Transverse colon (tissue), 4 donors: ENCODE data around the gene THY1. TPM values are rescaled to one million over a fixed set of nuclear protein-coding genes. Genes with fewer than 3 reads are reported as not detected.

ENCODE experiments used
- DNase-seq: peaks from one replicate; pipeline ENCODE4 v3.0.0-alpha.2; 2019
- H3K27ac ChIP-seq, 4 donors: fragments of 200-600 bp; sonication (generic); 2 replicates each; pipeline ENCODE4 v1.5.1; 2016 to 2018; ENCODE audit warnings: inconsistent platforms in 4 of 4
- H3K27me3 ChIP-seq: fragments of 200-600 bp; sonication (generic); 2 replicates; pipeline ENCODE4 v1.5.1; 2017; ENCODE audit warnings: inconsistent platforms
- H3K36me3 ChIP-seq, 4 donors: fragments of 200-600 bp; sonication (generic); 2 replicates each; pipeline ENCODE4 v1.5.1; 2017 to 2019; ENCODE audit warnings: inconsistent platforms in 4 of 4
- H3K4me1 ChIP-seq, 4 donors: fragments of 200-600 bp; sonication (generic); 2 replicates each; pipeline ENCODE4 v1.5.1; 2017 to 2020; ENCODE audit warnings: inconsistent platforms in 4 of 4
- H3K4me3 ChIP-seq, 4 donors: fragments of 200-600 bp; sonication (generic); 1 replicate in 1 of 4; 2 replicates in 3 of 4; pipeline versions ENCODE4 v1.5.1 to v1.6.1; 2017 to 2019; ENCODE audit warnings: inconsistent platforms in 4 of 4
- H3K9me3 ChIP-seq, 2 donors: fragments of 200-600 bp; sonication (generic); 2 replicates each; pipeline ENCODE4 v1.5.1; 2017 to 2019; ENCODE audit warnings: inconsistent platforms in 2 of 2
- EP300 ChIP-seq: sonication (generic); formaldehyde crosslinking; IDR thresholded peaks from one replicate; pipeline ENCODE4 v1.6.1; 2017; ENCODE audit warnings: antibody characterized with exemption, low read depth
- POLR2A ChIP-seq: fragments of 450-650 bp; IDR thresholded peaks from one replicate; pipeline ENCODE4 v1.6.1; 2016; ENCODE audit warnings: antibody characterized with exemption, mild to moderate bottlenecking, moderate library complexity
- POLR2AphosphoS5 ChIP-seq, 3 donors: sonication (generic); formaldehyde crosslinking; IDR thresholded peaks; one replicate each; pipeline ENCODE4 v1.6.1; 2016; ENCODE audit warnings: antibody characterized with exemption in 3 of 3
- WGBS, 2 donors: methylation state at CpG; one replicate each; pipeline ENCODE4 v1.1.5; 2018; ENCODE audit warnings: low coverage in 1 of 2; 5-methylcytosine and 5-hydroxymethylcytosine counted together
- in situ Hi-C, 4 donors: fragments of 200-750 bp; cut with MboI; loops; one replicate each; pipeline versions ENCODE4 v1.15.0 to v1.15.1; 2017; ENCODE audit warnings: low sequenced_read_pairs in 3 of 4, low pct_ligation_motif_present in 1 of 4, low pct_unique_long_range_greater_than_20kb in 1 of 4
- intact Hi-C: fragments of 100-400 bp; cut with DNase I; formaldehyde crosslinking; loops from one replicate; pipeline ENCODE4 v1.15.1; 2023; ENCODE audit warnings: low total_unique reads
- total RNA-seq, 4 donors: library from RNA; depleted of rRNA; stranded (reverse); fragments of >200 nt; gene quantifications; one replicate each; pipeline ENCODE4 v1.1.0, GENCODE V29; 2016
- TF ChIP-seq, protein P1 (sequence below), 5 experiments: fragments of 200-600 bp in 3 of 5; fragments of 450-650 bp in 2 of 5; sonication (generic) in 3 of 5; IDR thresholded peaks; 1 replicate in 2 of 5; 2 replicates in 3 of 5; pipeline ENCODE4 v1.5.1; 2016 to 2017; ENCODE audit warnings: antibody characterized with exemption in 5 of 5, inconsistent platforms in 3 of 5, mild to moderate bottlenecking in 2 of 5, moderate library complexity in 1 of 5

THY1 gene
- total RNA-seq, 4 donors from 2014 or later = 5.6 to 17.6 (median 12.8) TPM

- intact Hi-C loops = no loop called here
- H3K4me1 ChIP-seq = no peaks in the 10 kb centered on the region
- 85 to 91% methylated on average over 2 of the region's 2 CpGs for WGBS, 2 donors
- no peaks in the 10 kb centered on the region for H3K36me3 ChIP-seq
- no peaks in the 10 kb centered on the region for H3K9me3 ChIP-seq
- DNase-seq = no peak
- no peaks in the 10 kb centered on the region for H3K27me3 ChIP-seq
- no peak overlapping the region for H3K27ac ChIP-seq
- in situ Hi-C loops = no loop called here
- no peak overlapping the region for H3K4me3 ChIP-seq
- TF ChIP-seq, protein P1, sequence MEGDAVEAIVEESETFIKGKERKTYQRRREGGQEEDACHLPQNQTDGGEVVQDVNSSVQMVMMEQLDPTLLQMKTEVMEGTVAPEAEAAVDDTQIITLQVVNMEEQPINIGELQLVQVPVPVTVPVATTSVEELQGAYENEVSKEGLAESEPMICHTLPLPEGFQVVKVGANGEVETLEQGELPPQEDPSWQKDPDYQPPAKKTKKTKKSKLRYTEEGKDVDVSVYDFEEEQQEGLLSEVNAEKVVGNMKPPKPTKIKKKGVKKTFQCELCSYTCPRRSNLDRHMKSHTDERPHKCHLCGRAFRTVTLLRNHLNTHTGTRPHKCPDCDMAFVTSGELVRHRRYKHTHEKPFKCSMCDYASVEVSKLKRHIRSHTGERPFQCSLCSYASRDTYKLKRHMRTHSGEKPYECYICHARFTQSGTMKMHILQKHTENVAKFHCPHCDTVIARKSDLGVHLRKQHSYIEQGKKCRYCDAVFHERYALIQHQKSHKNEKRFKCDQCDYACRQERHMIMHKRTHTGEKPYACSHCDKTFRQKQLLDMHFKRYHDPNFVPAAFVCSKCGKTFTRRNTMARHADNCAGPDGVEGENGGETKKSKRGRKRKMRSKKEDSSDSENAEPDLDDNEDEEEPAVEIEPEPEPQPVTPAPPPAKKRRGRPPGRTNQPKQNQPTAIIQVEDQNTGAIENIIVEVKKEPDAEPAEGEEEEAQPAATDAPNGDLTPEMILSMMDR (IDR thresholded peaks at IDR 0.05) = no peak
- no peak for TF ChIP-seq POLR2A
- no peak for TF ChIP-seq EP300
- TF ChIP-seq POLR2AphosphoS5 (IDR thresholded peaks at IDR 0.05) = no peak
Observed at GRCh38 chr11:119414321-119414720, 8.7 kb downstream of the THY1 start.

DNA sequence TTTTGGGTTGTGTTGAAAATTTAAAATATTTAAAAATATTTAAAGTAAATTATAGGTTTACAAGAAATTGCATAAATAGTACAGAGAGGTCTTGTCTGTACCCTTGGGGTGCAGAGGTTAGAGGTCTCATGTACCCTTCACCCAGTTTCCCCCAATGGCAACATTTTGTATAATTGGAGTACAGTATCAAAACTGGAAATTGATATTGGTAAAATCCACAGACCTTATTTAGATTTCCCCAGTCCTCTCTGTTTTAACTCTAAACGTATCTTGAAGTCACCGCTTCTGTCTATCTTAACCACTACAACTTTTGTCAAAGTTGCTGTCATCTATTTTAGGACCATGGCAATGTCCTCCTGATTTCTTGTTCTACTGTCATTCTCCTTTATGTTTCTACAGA, 10.9 kb downstream of the THY1 start:
- 93 to 94% methylated on average over 2 of the region's 2 CpGs for WGBS, 2 donors
- intact Hi-C loops (no loop called here), in situ Hi-C loops (no loop called here)
- Histone ChIP-seq H3K4me3 (no peak overlapping the region), H3K27me3 (no peaks in the 10 kb centered on the region), H3K36me3 (no peaks in the 10 kb centered on the region), H3K4me1 (no peaks in the 10 kb centered on the region), H3K9me3 (no peaks in the 10 kb centered on the region), H3K27ac (no peak overlapping the region)
- TF ChIP-seq, protein P1 (IDR thresholded peaks at IDR 0.05) = no peak
- no peak for TF ChIP-seq POLR2A
- no peak for TF ChIP-seq EP300
- no peak for TF ChIP-seq POLR2AphosphoS5 (IDR thresholded peaks at IDR 0.05)
- no peak for DNase-seq

- no peaks in the 10 kb centered on the region for H3K36me3 ChIP-seq
- no peaks in the 10 kb centered on the region for H3K27me3 ChIP-seq
- WGBS, 2 donors = 80 to 84% methylated on average over 1 of the region's 1 CpG
- in situ Hi-C loops (no loop called here), intact Hi-C loops (no loop called here)
- H3K27ac ChIP-seq = no peak overlapping the region
- H3K4me3 ChIP-seq = no peak overlapping the region
- no peaks in the 10 kb centered on the region for H3K9me3 ChIP-seq
- no peak for TF ChIP-seq EP300
- no peak for TF ChIP-seq POLR2AphosphoS5 (IDR thresholded peaks at IDR 0.05)
- TF ChIP-seq, protein P1 (IDR thresholded peaks at IDR 0.05) = no peak
- no peak for TF ChIP-seq POLR2A
- H3K4me1 ChIP-seq = no peaks in the 10 kb centered on the region
- no peak for DNase-seq
Observed at GRCh38 chr11:119410501-119410900, 12.5 kb downstream of the THY1 start.

GRCh38 chr11:119409731-119410130, 13.2 kb downstream of the THY1 start:
- no peaks in the 10 kb centered on the region for H3K9me3 ChIP-seq
- H3K4me1 ChIP-seq = no peaks in the 10 kb centered on the region
- intact Hi-C loops (no loop called here), in situ Hi-C loops (no loop called here)
- H3K4me3 ChIP-seq = no peak overlapping the region
- WGBS, 2 donors = 67% methylated on average over 1 of the region's 1 CpG; no CpG with 5 or more reads in 1 of the 2 donors
- DNase-seq = no peak
- no peaks in the 10 kb centered on the region for H3K36me3 ChIP-seq
- no peaks in the 10 kb centered on the region for H3K27me3 ChIP-seq
- no peak overlapping the region for H3K27ac ChIP-seq
- TF ChIP-seq POLR2AphosphoS5 (IDR thresholded peaks at IDR 0.05) (no peak), POLR2A (no peak), EP300 (no peak)
- TF ChIP-seq, protein P1 (IDR thresholded peaks at IDR 0.05) = no peak
